Vagina (tissue), 2 donors: ENCODE measurements around the gene CAPS. TPM values are rescaled to one million over a fixed set of nuclear protein-coding genes. Genes with fewer than 3 reads are reported as not detected.
"Not testable (repeated sequence)": the region's sequence is repeated elsewhere in the genome, so short reads cannot be mapped to it uniquely, and the experiment has no call there.

Experiments used
- DNase-seq, 2 donors: peaks; one replicate each; pipeline ENCODE4 v3.0.0-alpha.2; 2017; ENCODE audit errors: extremely low spot score in 2 of 2
- H3K27ac ChIP-seq: fragments of 200-600 bp; sonication (generic); one replicate; pipeline ENCODE4 v1.5.1; 2019
- H3K27me3 ChIP-seq: fragments of 200-600 bp; sonication (generic); one replicate; pipeline ENCODE4 v1.5.1; 2019
- H3K36me3 ChIP-seq, 2 donors: fragments of 200-600 bp; sonication (generic); one replicate each; pipeline ENCODE4 v1.5.1; 2017 to 2019
- H3K4me1 ChIP-seq: fragments of 200-600 bp; sonication (generic); one replicate; pipeline ENCODE4 v1.5.1; 2019
- H3K4me3 ChIP-seq, 2 donors: fragments of 200-600 bp; sonication (generic); 1 replicate in 1 of 2; 2 replicates in 1 of 2; pipeline ENCODE4 v1.5.1; 2016 to 2019
- H3K9me3 ChIP-seq: fragments of 200-600 bp; sonication (generic); one replicate; pipeline ENCODE4 v1.5.1; 2019
- CTCF ChIP-seq, 3 experiments: fragments of 450-650 bp in 2 of 3; fragments of 200-600 bp in 1 of 3; sonication (generic) in 1 of 3; IDR thresholded peaks; one replicate each; pipeline ENCODE4 v1.5.1; 2017 to 2019; ENCODE audit warnings: antibody characterized with exemption in 3 of 3, mild to moderate bottlenecking in 2 of 3, moderate library complexity in 2 of 3
- POLR2A ChIP-seq, 2 donors: fragments of 450-650 bp; IDR thresholded peaks; one replicate each; pipeline ENCODE4 v1.6.1; 2017; ENCODE audit warnings: antibody characterized with exemption in 2 of 2, mild to moderate bottlenecking in 2 of 2, moderate library complexity in 2 of 2
- POLR2AphosphoS5 ChIP-seq, 2 donors: sonication (generic); formaldehyde crosslinking; IDR thresholded peaks; one replicate each; pipeline ENCODE4 v1.9.0; 2017; ENCODE audit warnings: antibody characterized with exemption in 2 of 2, mild to moderate bottlenecking in 2 of 2, low read depth in 1 of 2; ENCODE audit not compliant: insufficient read depth in 1 of 2
- intact Hi-C: fragments of 100-400 bp; cut with DNase I; formaldehyde crosslinking; loops from one replicate; pipeline ENCODE4 v1.15.1; 2023
- total RNA-seq: library from RNA; depleted of rRNA; stranded (reverse); fragments of >200 nt; gene quantifications from one replicate; pipeline ENCODE4 v1.2.3, GENCODE V29; 2016

The CAPS gene
- total RNA-seq, 1 donor from 2014 or later: 35.8 TPM

- H3K4me1 ChIP-seq: peaks cover 7% of the 10 kb centered on the region
- H3K36me3 ChIP-seq: no peaks in the 10 kb centered on the region
- TF ChIP-seq POLR2AphosphoS5 (IDR thresholded peaks at IDR 0.05; ENCODE audit: insufficient read depth in 1 of 2, low read depth in 1 of 2) (peak in 1 of 2 donors; percentile 23), POLR2A (IDR thresholded peaks at IDR 0.05) (no peak), CTCF (IDR thresholded peaks at IDR 0.05) (no peak)
- no peaks in the 10 kb centered on the region for H3K9me3 ChIP-seq
- no peak overlapping the region for H3K4me3 ChIP-seq
- DNase-seq: no peak
- H3K27me3 ChIP-seq: no peaks in the 10 kb centered on the region
- intact Hi-C loops: no loop called here
- no peak overlapping the region for H3K27ac ChIP-seq
Observed at GRCh38 chr19:5880604-5881078, 33.4 kb upstream of the CAPS start.

- no peak overlapping the region for H3K27ac ChIP-seq
- H3K9me3 ChIP-seq: no peaks in the 10 kb centered on the region
- H3K4me3 ChIP-seq: no peak overlapping the region
- TF ChIP-seq CTCF (IDR thresholded peaks at IDR 0.05): no peak
- TF ChIP-seq POLR2A (IDR thresholded peaks at IDR 0.05): no peak
- no peak for TF ChIP-seq POLR2AphosphoS5 (IDR thresholded peaks at IDR 0.05; ENCODE audit: insufficient read depth in 1 of 2, low read depth in 1 of 2)
- DNase-seq: no peak
- intact Hi-C loops: no loop called here
- H3K27me3 ChIP-seq: no peaks in the 10 kb centered on the region
- H3K36me3 ChIP-seq: no peaks in the 10 kb centered on the region
- peaks cover 7% of the 10 kb centered on the region for H3K4me1 ChIP-seq
Observed at GRCh38 chr19:5881543-5882299, 32.3 kb upstream of the CAPS start.

GRCh38 chr19:5882421-5882968 lies 31.6 kb upstream of the CAPS start:
- no peak for TF ChIP-seq POLR2A (IDR thresholded peaks at IDR 0.05)
- no peak for TF ChIP-seq POLR2AphosphoS5 (IDR thresholded peaks at IDR 0.05; ENCODE audit: insufficient read depth in 1 of 2, low read depth in 1 of 2)
- TF ChIP-seq CTCF (IDR thresholded peaks at IDR 0.05): no peak
- H3K27me3 ChIP-seq: no peaks in the 10 kb centered on the region
- no peaks in the 10 kb centered on the region for H3K36me3 ChIP-seq
- H3K9me3 ChIP-seq: no peaks in the 10 kb centered on the region
- intact Hi-C loops: no loop called here
- peaks cover 7% of the 10 kb centered on the region for H3K4me1 ChIP-seq
- no peak overlapping the region for H3K27ac ChIP-seq
- no peak for DNase-seq
- H3K4me3 ChIP-seq: no peak overlapping the region

GRCh38 chr19:5883157-5883873 lies 30.7 kb upstream of the CAPS start:
- H3K27me3 ChIP-seq, H3K4me1 ChIP-seq, H3K9me3 ChIP-seq, H3K27ac ChIP-seq, intact Hi-C loops, H3K4me3 ChIP-seq, H3K36me3 ChIP-seq, DNase-seq: not testable (repeated sequence)

GRCh38 chr19:5884065-5884811 lies 29.8 kb upstream of the CAPS start:
- not testable (repeated sequence) for H3K4me3 ChIP-seq, H3K27ac ChIP-seq

More at GRCh38 chr19:5884065-5884811, 29.8 kb upstream of the CAPS start:
- DNase-seq, H3K9me3 ChIP-seq, H3K4me1 ChIP-seq, H3K27me3 ChIP-seq, intact Hi-C loops, H3K36me3 ChIP-seq: not testable (repeated sequence)
